Measurements from ENCODE around the gene MCTP2. TPM values are rescaled to one million over a fixed set of nuclear protein-coding genes. Genes with fewer than 3 reads are reported as not detected.

Gene MCTP2
- total RNA-seq, 1 experiment from 2014 or later = 0.19 TPM

DNA sequence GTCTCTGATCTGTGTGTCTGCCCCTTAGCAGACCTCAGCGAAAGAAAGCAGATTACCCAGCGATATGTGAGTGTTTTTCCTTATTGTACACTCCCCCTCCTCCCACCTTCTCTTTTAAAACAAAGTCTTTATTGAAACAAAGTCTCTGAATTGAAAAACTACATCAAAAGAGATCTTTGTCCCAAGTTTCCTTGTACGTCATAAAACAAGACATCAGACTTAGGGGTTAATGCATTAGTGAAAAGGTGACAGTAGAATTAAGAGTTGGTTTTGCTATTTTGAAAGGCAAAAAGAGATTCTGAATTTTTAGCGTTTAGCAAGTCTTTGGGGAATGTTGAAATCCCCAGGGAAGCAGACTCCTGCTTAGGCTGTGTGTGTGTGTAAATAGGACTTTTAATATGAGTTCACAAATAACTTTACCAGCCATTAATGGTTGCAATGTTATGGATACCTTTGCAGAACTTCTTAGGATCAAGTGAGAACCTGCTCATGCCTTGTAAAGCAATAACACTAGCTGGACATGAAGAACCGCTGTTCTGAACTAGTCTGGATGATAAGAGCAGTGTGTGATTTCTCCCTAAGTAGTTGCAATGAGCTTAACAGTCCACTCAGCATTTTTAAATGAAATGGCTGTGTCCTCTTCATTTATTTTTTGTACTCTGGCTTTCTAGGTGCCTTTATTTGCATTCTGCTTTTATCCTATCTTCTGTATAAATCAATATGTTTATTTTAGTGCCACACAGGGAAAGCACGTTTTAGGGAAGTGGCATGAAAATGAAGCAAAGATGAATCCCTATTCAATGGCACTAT, 136.6 kb downstream of the MCTP2 start:
- CTCF ChIA-PET = no interaction called here
- Histone ChIP-seq H3K9me3 (ENCODE audit: low read depth, low read length, poor library complexity, severe bottlenecking) (no peaks in the 10 kb centered on the region), H3K27me3 (replicated peaks; ENCODE audit: insufficient read depth, low read depth, low read length, poor library complexity) (no peaks in the 10 kb centered on the region), H3K4me1 (ENCODE audit: insufficient read depth, low read length, poor library complexity, severe bottlenecking) (no peaks in the 10 kb centered on the region), H3K36me3 (ENCODE audit: insufficient read depth, low read length, poor library complexity, severe bottlenecking) (no peaks in the 10 kb centered on the region), H3K4me3 (ENCODE audit: low read depth, low read length, poor library complexity, severe bottlenecking) (no peak overlapping the region), H3K27ac (ENCODE audit: low read depth, low read length, poor library complexity, severe bottlenecking) (no peak overlapping the region)
- intact Hi-C loops (cut with micrococcal nuclease; ENCODE audit: unreplicated experiment) = no loop called here
- DNase-seq (ENCODE audit: low spot score) = no peak
- no peak for TF ChIP-seq EZH2 (IDR thresholded peaks at IDR 0.05; ENCODE audit: borderline replicate concordance, low read depth, low read length, poor library complexity, severe bottlenecking)
- TF ChIP-seq, protein P1, sequence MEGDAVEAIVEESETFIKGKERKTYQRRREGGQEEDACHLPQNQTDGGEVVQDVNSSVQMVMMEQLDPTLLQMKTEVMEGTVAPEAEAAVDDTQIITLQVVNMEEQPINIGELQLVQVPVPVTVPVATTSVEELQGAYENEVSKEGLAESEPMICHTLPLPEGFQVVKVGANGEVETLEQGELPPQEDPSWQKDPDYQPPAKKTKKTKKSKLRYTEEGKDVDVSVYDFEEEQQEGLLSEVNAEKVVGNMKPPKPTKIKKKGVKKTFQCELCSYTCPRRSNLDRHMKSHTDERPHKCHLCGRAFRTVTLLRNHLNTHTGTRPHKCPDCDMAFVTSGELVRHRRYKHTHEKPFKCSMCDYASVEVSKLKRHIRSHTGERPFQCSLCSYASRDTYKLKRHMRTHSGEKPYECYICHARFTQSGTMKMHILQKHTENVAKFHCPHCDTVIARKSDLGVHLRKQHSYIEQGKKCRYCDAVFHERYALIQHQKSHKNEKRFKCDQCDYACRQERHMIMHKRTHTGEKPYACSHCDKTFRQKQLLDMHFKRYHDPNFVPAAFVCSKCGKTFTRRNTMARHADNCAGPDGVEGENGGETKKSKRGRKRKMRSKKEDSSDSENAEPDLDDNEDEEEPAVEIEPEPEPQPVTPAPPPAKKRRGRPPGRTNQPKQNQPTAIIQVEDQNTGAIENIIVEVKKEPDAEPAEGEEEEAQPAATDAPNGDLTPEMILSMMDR (conservative IDR thresholded peaks at IDR 0.05; ENCODE audit: low read depth, low read length) = no peak
- POLR2A ChIA-PET (ENCODE audit: low non-redundant PET) = no interaction called here
- no TSS peak for BruUV-seq (replicated peaks)

DNA sequence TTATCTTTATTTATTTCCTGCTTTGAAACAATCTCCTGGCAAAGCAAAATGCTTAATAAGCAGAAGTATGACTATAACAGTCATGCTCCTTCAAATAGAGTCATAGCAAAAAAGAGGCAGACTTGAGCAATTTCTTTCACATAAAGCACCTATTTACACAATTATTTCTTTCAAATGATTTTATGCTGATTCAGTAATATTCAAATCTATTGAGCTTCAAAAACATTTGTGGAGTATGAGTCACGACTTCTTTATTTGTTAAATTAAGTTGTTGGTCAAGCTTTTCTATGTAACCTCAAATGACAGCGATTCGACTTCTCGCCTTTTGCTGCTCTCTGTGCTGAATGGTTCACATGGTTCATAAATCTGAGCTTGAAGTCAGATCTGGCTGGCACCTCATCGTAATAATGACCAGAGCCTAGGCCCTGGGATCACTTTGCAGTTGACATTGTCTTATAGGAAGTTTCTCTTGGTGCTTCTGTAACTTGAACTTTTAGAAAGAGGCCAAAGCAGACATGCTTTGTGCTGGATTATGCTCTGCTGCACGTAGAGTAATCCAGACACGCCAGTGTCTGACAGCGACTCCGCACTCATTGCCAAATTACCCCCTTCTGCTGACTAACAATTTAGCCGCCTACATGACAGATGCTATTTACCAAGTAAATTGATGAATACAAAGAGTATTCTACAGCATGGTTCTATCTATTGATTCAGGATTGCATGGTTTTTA, 139.0 kb downstream of the MCTP2 start:
- CTCF ChIA-PET = no interaction called here

DNA sequence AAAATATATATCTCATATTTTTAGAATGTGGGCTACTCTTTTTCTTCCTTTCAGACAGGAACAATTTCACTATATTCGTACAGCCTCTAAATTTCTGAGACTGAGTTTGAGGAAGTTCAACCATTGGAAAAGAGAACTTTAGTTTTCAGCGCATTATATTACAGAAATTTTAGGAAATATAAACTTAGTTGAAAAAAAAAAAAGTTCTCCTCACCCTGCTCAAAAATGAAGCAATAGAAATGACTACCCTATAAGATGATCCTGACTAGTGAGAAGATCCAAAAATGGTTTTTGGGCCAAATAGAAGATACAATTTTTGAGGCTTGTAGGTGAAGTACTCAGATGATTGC, 139.6 kb downstream of the MCTP2 start:
- POLR2A ChIA-PET (ENCODE audit: low non-redundant PET) = no interaction called here
- Histone ChIP-seq H3K27me3 (replicated peaks; ENCODE audit: insufficient read depth, low read depth, low read length, poor library complexity) (no peaks in the 10 kb centered on the region), H3K9me3 (ENCODE audit: low read depth, low read length, poor library complexity, severe bottlenecking) (no peaks in the 10 kb centered on the region), H3K27ac (ENCODE audit: low read depth, low read length, poor library complexity, severe bottlenecking) (no peak overlapping the region), H3K36me3 (ENCODE audit: insufficient read depth, low read length, poor library complexity, severe bottlenecking) (no peaks in the 10 kb centered on the region), H3K4me1 (ENCODE audit: insufficient read depth, low read length, poor library complexity, severe bottlenecking) (no peaks in the 10 kb centered on the region), H3K4me3 (ENCODE audit: low read depth, low read length, poor library complexity, severe bottlenecking) (no peak overlapping the region)
- TF ChIP-seq EZH2 (IDR thresholded peaks at IDR 0.05; ENCODE audit: borderline replicate concordance, low read depth, low read length, poor library complexity, severe bottlenecking) = no peak
- TF ChIP-seq, protein P1 (conservative IDR thresholded peaks at IDR 0.05; ENCODE audit: low read depth, low read length) = no peak
- CTCF ChIA-PET = no interaction called here
- BruUV-seq (replicated peaks) = no TSS peak
- intact Hi-C loops (cut with micrococcal nuclease; ENCODE audit: unreplicated experiment) = no loop called here
- no peak for DNase-seq (ENCODE audit: low spot score)

More for the DNA sequence above, 139.0 kb downstream of the MCTP2 start:
- H3K4me3 ChIP-seq (ENCODE audit: low read depth, low read length, poor library complexity, severe bottlenecking) = no peak overlapping the region
- TF ChIP-seq, protein P1 (conservative IDR thresholded peaks at IDR 0.05; ENCODE audit: low read depth, low read length) = no peak
- TF ChIP-seq EZH2 (IDR thresholded peaks at IDR 0.05; ENCODE audit: borderline replicate concordance, low read depth, low read length, poor library complexity, severe bottlenecking) = no peak
- no peaks in the 10 kb centered on the region for H3K36me3 ChIP-seq (ENCODE audit: insufficient read depth, low read length, poor library complexity, severe bottlenecking)
- no peaks in the 10 kb centered on the region for H3K9me3 ChIP-seq (ENCODE audit: low read depth, low read length, poor library complexity, severe bottlenecking)
- POLR2A ChIA-PET (ENCODE audit: low non-redundant PET) = no interaction called here
- no peaks in the 10 kb centered on the region for H3K4me1 ChIP-seq (ENCODE audit: insufficient read depth, low read length, poor library complexity, severe bottlenecking)
- no TSS peak for BruUV-seq (replicated peaks)
- H3K27ac ChIP-seq (ENCODE audit: low read depth, low read length, poor library complexity, severe bottlenecking) = no peak overlapping the region
- intact Hi-C loops (cut with micrococcal nuclease; ENCODE audit: unreplicated experiment) = no loop called here
- no peaks in the 10 kb centered on the region for H3K27me3 ChIP-seq (replicated peaks; ENCODE audit: insufficient read depth, low read depth, low read length, poor library complexity)
- no peak for DNase-seq (ENCODE audit: low spot score)
